ENCODE data around the gene BMP3. TPM values are rescaled to one million over a fixed set of nuclear protein-coding genes. Genes with fewer than 3 reads are reported as not detected.

The BMP3 gene
- total RNA-seq, 1 experiment from 2014 or later = not detected

- Mint-ChIP-seq H3K4me3 (ENCODE audit: unreplicated experiment) (no peak overlapping the region), H3K9me3 (ENCODE audit: unreplicated experiment) (no peaks in the 10 kb centered on the region), H3K27ac (ENCODE audit: unreplicated experiment) (no peak overlapping the region), H3K4me1 (ENCODE audit: low read depth, unreplicated experiment) (no peaks in the 10 kb centered on the region), H3K36me3 (ENCODE audit: insufficient read depth, unreplicated experiment) (no peaks in the 10 kb centered on the region), H3K27me3 (ENCODE audit: insufficient read depth, unreplicated experiment) (peaks cover 21% of the 10 kb centered on the region)
- TF ChIP-seq, protein P1, sequence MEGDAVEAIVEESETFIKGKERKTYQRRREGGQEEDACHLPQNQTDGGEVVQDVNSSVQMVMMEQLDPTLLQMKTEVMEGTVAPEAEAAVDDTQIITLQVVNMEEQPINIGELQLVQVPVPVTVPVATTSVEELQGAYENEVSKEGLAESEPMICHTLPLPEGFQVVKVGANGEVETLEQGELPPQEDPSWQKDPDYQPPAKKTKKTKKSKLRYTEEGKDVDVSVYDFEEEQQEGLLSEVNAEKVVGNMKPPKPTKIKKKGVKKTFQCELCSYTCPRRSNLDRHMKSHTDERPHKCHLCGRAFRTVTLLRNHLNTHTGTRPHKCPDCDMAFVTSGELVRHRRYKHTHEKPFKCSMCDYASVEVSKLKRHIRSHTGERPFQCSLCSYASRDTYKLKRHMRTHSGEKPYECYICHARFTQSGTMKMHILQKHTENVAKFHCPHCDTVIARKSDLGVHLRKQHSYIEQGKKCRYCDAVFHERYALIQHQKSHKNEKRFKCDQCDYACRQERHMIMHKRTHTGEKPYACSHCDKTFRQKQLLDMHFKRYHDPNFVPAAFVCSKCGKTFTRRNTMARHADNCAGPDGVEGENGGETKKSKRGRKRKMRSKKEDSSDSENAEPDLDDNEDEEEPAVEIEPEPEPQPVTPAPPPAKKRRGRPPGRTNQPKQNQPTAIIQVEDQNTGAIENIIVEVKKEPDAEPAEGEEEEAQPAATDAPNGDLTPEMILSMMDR (IDR thresholded peaks at IDR 0.05; ENCODE audit: insufficient read depth in 1 of 2, low read depth in 1 of 2, low read length in 1 of 2, severe bottlenecking in 1 of 2, unreplicated experiment in 1 of 2) = no peak
- H3K36me3 ChIP-seq (ENCODE audit: control insufficient read depth, insufficient read depth, low read length) = no peaks in the 10 kb centered on the region
- DNase-seq = no peak
- H3K4me1 ChIP-seq = no peaks in the 10 kb centered on the region
- CTCF ChIA-PET = interaction anchor here (0.6 kb wide), 1 partner anchor 11 kb away, joined by 10 read pairs; no protein-coding TSS in a partner anchor
- no peak overlapping the region for H3K4me3 ChIP-seq (ENCODE audit: low read depth, low read length)
- H3K27me3 ChIP-seq (replicated peaks; ENCODE audit: control insufficient read depth, insufficient read depth, low read length) = no peaks in the 10 kb centered on the region
- POLR2A ChIA-PET = no interaction called here
- H3K9me3 ChIP-seq = no peaks in the 10 kb centered on the region
- intact Hi-C loops (cut with micrococcal nuclease; ENCODE audit: unreplicated experiment) = no loop called here
- BruUV-seq (replicated peaks) = no TSS peak
Observed at GRCh38 chr4:81021142-81021944, 9.2 kb upstream of the BMP3 start.

- Histone ChIP-seq H3K4me3 (ENCODE audit: low read depth, low read length) (no peak overlapping the region), H3K36me3 (ENCODE audit: control insufficient read depth, insufficient read depth, low read length) (no peaks in the 10 kb centered on the region), H3K4me1 (no peaks in the 10 kb centered on the region), H3K27me3 (replicated peaks; ENCODE audit: control insufficient read depth, insufficient read depth, low read length) (no peaks in the 10 kb centered on the region), H3K9me3 (no peaks in the 10 kb centered on the region)
- no peak for DNase-seq
- BruUV-seq (replicated peaks) = no TSS peak
- POLR2A ChIA-PET = no interaction called here
- CTCF ChIA-PET = interaction anchor here (0.6 kb wide), 1 partner anchor 10 kb away, joined by 10 read pairs; no protein-coding TSS in a partner anchor
- no peak overlapping the region for H3K4me3 Mint-ChIP-seq (ENCODE audit: unreplicated experiment)
- TF ChIP-seq, protein P1 (IDR thresholded peaks at IDR 0.05; ENCODE audit: insufficient read depth in 1 of 2, low read depth in 1 of 2, low read length in 1 of 2, severe bottlenecking in 1 of 2, unreplicated experiment in 1 of 2) = no peak
- H3K36me3 Mint-ChIP-seq (ENCODE audit: insufficient read depth, unreplicated experiment) = no peaks in the 10 kb centered on the region
- no peaks in the 10 kb centered on the region for H3K4me1 Mint-ChIP-seq (ENCODE audit: low read depth, unreplicated experiment)
- H3K27ac Mint-ChIP-seq (ENCODE audit: unreplicated experiment) = no peak overlapping the region
- H3K27me3 Mint-ChIP-seq (ENCODE audit: insufficient read depth, unreplicated experiment) = peaks cover 19% of the 10 kb centered on the region
- intact Hi-C loops (cut with micrococcal nuclease; ENCODE audit: unreplicated experiment) = no loop called here
- H3K9me3 Mint-ChIP-seq (ENCODE audit: unreplicated experiment) = no peaks in the 10 kb centered on the region
Observed at GRCh38 chr4:81021981-81022380, 8.5 kb upstream of the BMP3 start.

DNA sequence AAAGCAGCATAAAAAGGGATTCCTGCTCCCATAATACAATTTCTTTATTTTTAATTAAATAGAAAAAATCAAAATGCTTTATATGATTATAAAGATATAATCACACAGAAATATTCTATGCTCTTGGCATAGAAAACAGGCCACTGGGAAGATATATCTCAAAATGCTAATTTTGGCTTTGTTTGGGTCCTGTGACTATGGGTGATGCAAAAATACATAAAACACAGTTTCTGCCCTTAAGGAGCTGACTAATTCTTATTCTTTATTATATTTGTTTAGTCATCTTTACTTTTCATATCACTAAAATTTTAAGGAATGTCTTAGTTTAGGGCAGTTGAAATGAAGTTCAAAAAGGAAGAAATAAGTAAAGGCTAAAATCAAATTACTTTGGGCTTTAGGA is 7.0 kb upstream of the BMP3 start:
- TF ChIP-seq, protein P1 (IDR thresholded peaks at IDR 0.05; ENCODE audit: insufficient read depth in 1 of 2, low read depth in 1 of 2, low read length in 1 of 2, severe bottlenecking in 1 of 2, unreplicated experiment in 1 of 2) = no peak
- no peaks in the 10 kb centered on the region for H3K4me1 ChIP-seq
- no TSS peak for BruUV-seq (replicated peaks)
- no peaks in the 10 kb centered on the region for H3K27me3 ChIP-seq (replicated peaks; ENCODE audit: control insufficient read depth, insufficient read depth, low read length)
- no peaks in the 10 kb centered on the region for H3K36me3 Mint-ChIP-seq (ENCODE audit: insufficient read depth, unreplicated experiment)
- H3K4me1 Mint-ChIP-seq (ENCODE audit: low read depth, unreplicated experiment) = no peaks in the 10 kb centered on the region
- CTCF ChIA-PET = interaction anchor here (0.6 kb wide), 1 partner anchor 661 kb away, joined by 3 read pairs; no protein-coding TSS in a partner anchor
- no peaks in the 10 kb centered on the region for H3K9me3 Mint-ChIP-seq (ENCODE audit: unreplicated experiment)
- no peak overlapping the region for H3K4me3 Mint-ChIP-seq (ENCODE audit: unreplicated experiment)
- no peak overlapping the region for H3K27ac Mint-ChIP-seq (ENCODE audit: unreplicated experiment)
- POLR2A ChIA-PET = no interaction called here
- H3K4me3 ChIP-seq (ENCODE audit: low read depth, low read length) = no peak overlapping the region
- peaks cover 21% of the 10 kb centered on the region for H3K27me3 Mint-ChIP-seq (ENCODE audit: insufficient read depth, unreplicated experiment)
- intact Hi-C loops (cut with micrococcal nuclease; ENCODE audit: unreplicated experiment) = no loop called here
- no peaks in the 10 kb centered on the region for H3K36me3 ChIP-seq (ENCODE audit: control insufficient read depth, insufficient read depth, low read length)
- H3K9me3 ChIP-seq = no peaks in the 10 kb centered on the region
- DNase-seq = no peak
